GM12865 (cell line): ENCODE measurements around the gene CKB.
A peak's percentile ranks its signal among the peaks of the same experiment; 100 is the strongest.

Source experiments
- DNase-seq: peaks from one replicate; pipeline ENCODE4 v3.0.0; 2010; ENCODE audit warnings: low read depth
- H3K4me3 ChIP-seq: 2 replicates; pipeline ENCODE4 v1.5.1; 2011; ENCODE audit warnings: mild to moderate bottlenecking, low read depth, low read length, control low read depth
- CTCF ChIP-seq: IDR thresholded peaks from 2 replicates; pipeline ENCODE4 v1.5.1; 2011; ENCODE audit warnings: low read length, control low read depth, low read depth, inconsistent platforms; ENCODE audit not compliant: insufficient read depth; ENCODE audit errors: missing control alignments

Gene CKB

GRCh38 chr14:103522649-103523574 is at the start of gene CKB:
Gene CKB, minus strand, starts transcription at chr14:103522830. Its CDS starts 337 bp downstream, at chr14:103522493.
- DNase-seq, result peak; percentile 52
- H3K4me3 ChIP-seq, result peak within 1 kb of the TSS; percentile 60
- no peak for TF ChIP-seq CTCF

GRCh38 chr14:103569408-103569807 is 46.8 kb upstream of the CKB start:
- TF ChIP-seq CTCF, result no peak
- no peak for DNase-seq
- no peak overlapping the region for H3K4me3 ChIP-seq

- no peak overlapping the region for H3K4me3 ChIP-seq
- DNase-seq, result no peak
- no peak for TF ChIP-seq CTCF
These were observed 46.3 kb upstream of the CKB start for GRCh38 chr14:103568952-103569351.

GRCh38 chr14:103563844-103564505 is 41.3 kb upstream of the CKB start:
- TF ChIP-seq CTCF, result no peak
- DNase-seq, result peak; percentile 43
- peak overlapping the region; percentile 91 for H3K4me3 ChIP-seq

- no peak for DNase-seq
- TF ChIP-seq CTCF, result no peak
These were observed 40.6 kb upstream of the CKB start for GRCh38 chr14:103563226-103563620.

GRCh38 chr14:103562429-103563225 is 40.0 kb upstream of the CKB start, which contains the start of the genes BAG5 and COA8:
Gene BAG5, minus strand, starts transcription at chr14:103562657. Its CDS starts 1,493 bp downstream, at chr14:103561164.
Gene COA8, plus strand, starts transcription at chr14:103562960. Its CDS starts 42 bp downstream, at chr14:103563002.
- no peak for TF ChIP-seq CTCF
- peak within 1 kb of the TSS; percentile 91 for H3K4me3 ChIP-seq
- DNase-seq, result peak; percentile 93

More at GRCh38 chr14:103563226-103563620, 40.6 kb upstream of the CKB start:
- peak overlapping the region; percentile 91 for H3K4me3 ChIP-seq
